NCI-H748 (cell line): Measurements from ENCODE around the gene KRT82.

Experiments used
- DNase-seq: peaks from one replicate; lab custom pipeline; 2025; ENCODE audit not compliant: unreplicated experiment; lab: John Stamatoyannopoulos, UW

Gene KRT82

DNA sequence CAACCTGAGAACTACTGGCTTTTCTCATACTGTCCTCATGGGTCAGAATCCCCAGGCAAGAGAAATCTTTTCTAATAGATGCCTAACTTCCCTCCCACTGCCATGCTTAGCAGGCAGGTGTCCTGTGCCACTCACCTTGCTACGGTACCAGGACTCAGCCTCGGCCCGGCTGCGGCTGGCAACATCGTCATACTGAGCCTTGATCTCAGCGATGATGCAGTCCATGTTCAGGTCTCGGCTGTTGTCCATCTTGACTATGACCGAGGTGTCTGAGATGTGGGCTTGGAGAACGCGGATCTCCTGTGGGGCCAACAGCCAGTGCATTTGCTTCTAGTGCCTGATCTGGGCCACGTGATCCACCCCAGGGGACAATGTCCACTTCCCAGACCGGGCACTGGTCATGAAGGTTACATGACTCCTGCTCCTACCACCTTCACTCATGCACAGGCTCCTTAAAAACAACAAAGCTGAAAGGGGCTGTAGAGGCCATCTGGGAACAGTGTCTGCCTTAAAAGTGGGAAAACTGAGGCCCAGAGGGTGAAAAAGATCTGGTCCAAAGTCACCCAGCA lies 42.9 kb downstream of the KRT82 start:
- no peak for DNase-seq

DNA sequence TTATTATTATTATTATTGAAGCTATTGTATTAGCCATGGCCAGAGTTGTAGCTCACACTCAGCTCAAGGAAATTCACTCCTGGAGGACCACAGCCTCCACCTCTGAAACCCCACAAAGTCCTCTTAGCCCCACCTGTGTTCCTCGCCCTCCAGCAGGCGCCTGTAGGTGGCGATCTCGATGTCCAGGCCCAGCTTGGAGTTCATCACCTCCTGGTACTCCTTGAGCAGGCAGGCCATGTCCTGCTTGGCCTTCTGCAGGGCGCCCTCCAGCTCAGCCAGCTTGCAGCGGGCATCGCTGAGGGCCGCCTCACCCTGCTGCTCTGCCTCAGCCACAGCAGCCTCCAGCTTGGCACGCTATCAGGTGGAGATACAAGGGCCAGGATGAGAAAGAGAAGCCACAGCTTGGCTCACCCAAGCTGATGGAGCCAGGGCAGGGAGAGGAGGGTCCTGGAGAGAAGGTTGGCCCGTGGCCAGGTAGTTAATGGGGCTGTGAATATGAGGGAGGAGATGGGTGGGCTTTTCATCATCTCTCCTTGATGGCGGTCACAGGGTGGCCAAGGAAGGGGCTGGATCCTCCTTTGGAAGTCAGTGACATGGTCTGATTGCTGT lies 43.9 kb downstream of the KRT82 start:
- DNase-seq: no peak

DNA sequence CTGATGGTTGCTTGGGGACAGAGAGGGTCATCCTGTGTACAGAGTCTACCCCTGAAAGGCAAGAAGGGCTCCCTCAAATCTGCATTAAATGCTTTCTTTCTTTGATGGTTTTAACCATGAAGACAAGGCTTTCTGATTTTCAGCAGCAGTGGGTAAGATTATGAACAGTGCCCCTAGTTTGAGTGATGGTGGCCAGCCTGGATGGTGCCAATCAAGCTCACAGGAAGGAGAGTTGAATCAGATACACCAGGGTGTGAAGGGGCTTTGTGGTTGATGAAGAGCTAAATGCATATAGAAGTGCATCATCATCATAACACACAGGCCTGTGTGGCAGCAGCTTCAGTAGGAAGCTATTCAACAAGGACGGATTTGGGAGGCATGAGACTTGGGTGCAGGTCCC lies 44.6 kb downstream of the KRT82 start:
- DNase-seq: no peak

DNA sequence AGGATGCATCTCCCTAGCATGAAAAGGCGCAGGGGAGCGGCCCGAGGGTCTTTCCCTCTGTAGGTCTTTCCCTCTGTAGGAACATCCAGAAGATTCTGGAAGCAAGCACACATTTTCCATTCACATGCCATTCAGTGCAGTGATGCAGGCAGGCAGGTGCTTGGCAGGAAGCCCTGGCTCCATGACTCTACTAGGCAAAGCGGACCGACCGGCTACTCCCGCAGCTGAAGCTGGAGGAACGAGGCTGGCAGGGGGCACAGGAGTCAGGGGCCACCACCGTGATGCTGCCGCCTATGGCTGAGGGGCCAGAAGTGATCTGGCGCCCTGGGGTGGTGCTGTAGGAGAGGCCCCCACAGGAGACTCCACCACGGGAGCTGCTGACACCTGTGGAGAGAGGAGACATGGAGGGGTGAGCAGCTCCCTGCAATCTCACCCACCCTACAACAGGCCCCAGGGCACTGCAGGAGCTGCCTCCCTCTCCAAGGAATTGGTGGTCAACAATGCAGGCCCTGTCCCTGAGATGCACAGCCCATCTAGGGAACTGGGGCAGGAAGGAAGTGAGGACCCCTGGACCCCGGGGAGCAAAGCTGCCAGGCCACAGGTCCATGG lies 45.4 kb downstream of the KRT82 start:
- no peak for DNase-seq

DNA sequence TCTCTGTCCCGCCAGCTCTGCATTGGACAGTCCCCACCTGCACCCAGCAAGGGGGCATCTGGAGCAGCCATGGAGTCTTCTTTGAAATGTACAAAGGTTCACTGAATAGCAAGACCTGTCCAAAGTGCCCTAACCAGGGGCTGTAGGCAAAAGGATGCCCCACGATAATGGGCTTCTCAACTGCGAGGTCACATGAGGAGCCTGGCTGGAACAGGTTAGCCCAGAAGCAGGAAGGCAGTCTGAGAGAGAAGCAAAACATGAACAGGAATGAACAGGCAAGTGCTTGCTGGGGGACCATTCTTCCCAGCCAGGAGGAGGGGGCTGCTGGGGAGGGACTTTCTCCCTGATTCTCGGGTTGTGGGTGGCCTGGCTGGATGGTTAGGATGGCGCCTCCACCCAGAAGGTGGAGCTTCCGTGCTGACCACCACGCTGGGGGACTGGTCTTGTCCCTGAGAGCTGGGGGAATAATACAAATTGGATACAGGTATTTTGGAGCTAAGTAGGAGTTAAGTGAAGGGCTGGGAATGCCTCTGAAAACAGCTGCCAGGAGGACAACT lies 46.0 kb downstream of the KRT82 start:
- DNase-seq: no peak

DNA sequence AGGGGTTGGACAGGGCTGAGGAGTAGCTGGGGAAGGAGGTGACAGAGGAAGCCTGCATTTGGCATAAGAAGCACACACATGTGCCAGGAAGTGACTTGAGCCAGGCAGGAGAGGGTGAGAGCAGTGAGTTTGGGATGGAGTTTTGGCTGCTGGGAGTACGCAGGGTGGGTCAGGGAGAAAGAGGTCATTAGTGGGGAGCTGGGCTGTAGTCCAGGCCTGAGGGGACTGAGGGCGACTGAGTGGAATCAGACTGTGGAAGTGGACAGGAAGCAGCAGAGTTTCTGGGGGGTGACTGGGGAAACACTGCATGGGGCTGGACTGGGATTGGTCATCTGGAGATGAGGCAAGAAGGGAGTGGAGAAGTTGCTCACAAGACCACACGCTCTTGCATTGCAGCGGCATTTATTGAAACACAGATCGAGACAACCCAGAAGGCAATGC lies 46.5 kb downstream of the KRT82 start:
- DNase-seq: no peak

DNA sequence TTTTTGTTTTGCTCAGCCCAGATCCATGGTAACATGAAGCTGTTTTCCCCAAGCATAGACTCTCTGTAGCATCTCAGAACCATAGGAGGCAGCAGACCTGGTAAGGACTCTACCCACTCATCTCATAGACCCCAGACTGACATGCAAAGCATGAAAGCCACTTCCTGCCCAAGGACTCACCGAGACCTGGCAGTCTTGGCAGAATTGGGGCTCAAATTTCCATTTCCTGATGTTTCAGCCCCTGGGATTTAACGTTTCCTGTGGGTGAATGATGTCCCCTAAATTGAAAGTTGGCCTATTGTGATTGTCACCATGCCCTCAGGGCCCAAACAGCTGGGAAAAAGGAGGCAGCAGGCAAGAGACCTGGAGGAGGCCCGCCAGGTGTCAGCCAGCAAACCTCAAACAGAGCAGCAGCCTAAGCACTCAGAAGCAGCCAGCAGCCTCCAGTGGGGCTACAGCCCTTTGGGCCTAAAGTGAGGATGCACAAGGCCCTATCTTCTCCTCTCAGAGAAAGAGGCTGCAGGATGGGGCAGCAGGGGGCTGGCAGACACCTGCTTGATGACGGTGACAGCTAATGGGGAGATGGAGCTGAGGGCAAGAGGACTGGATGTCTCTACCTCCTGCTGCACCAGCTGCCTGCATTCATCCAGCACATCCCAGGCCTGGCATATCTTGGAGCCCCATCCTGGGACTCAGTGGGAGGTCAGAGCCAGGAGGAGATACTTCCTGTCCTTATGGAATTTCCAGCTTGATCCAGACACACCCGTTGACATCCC lies 47.4 kb downstream of the KRT82 start:
- no peak for DNase-seq

DNA sequence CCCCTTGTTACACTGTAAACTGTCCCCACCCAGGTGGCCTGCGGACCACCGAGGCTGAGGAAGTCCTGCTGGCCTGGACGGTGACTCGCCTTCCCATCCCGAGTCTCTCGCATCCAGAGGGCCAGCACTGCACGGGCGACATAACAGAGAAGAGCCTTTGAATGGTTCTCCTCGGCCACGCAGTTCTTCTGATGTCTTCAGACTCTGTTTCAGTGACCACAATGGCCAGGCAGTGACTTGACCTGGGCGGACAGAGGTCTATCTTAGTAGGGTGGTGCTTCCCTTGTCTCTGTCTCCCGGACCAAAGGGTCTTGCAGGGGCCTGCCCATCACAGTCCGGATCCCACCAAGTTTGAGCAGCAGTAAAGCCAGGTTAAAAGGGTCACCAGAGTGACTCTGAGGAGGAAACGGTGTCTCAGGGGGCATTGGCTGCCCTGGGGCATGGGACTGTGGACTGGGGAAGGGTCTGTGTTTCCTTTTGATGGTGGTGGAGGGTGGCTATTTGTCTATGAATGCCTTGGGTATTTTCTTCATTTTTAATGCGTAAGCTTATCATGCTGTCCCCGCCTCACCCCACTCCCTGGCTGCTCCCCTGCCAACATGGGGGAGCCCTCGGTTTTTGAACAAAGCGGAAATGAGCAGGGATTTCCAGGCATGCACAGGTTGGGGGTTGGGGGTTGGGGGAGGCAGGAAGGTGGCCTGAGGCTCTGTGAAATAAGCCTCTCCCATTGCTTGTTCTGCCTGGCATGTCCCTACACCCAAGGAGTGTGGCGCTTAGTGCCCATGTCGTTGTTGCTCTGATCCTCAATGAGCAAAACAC lies 49.2 kb downstream of the KRT82 start:
- no peak for DNase-seq

DNA sequence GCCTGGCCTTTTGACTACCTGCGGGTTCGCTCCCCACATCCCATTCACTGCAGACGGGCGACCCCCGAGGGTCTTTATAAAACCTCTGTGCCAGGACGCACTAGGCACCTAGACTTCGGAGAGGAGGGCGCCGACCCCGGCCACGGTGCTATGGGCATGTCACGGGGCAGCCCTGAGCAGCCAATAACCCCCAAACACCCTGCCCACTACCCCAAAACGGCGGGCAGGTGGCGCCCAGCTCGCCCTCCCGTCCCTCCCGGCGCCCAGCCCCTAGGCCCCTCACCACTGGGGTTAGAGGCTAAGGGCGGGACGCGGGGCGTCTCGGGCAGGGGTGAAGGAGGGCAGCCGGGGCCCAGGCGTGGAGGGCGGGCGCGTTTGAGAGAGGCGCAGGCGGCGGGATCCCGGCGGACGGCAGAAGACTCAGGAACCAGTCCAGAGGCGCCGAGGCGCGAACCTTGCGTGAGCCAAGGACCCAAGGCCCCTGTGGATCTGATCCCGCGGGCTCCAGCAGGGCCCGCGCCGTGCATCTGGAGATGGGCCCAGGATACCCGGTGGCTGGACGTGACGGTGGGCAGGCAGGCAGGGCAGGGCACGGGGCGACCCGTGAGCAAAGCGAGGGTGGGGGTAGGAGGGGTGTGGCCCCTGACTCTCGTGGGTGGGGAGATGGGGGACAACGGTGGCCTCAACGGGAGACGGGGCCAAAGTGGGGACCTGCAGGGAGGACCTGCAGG lies 49.9 kb downstream of the KRT82 start:
- DNase-seq: no peak

DNA sequence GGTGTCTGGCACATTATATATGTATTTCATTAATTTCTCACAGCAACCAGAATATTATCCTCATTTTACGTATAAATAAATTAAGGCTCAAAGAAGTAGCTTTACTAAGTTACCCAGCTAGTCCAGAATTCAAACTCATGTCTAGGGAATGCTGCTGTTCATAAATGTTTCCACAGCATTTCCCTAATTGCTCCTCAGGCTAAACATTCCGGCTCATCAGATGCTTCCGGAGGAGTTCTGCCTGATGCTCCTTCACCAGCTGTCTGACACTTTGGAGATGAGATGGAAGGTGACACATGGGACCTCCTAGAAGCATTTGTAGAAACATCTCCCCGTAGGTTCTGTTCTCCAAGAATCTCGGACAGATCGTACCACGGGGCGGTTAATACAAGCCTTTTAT lies 51.0 kb downstream of the KRT82 start:
- no peak for DNase-seq

DNA sequence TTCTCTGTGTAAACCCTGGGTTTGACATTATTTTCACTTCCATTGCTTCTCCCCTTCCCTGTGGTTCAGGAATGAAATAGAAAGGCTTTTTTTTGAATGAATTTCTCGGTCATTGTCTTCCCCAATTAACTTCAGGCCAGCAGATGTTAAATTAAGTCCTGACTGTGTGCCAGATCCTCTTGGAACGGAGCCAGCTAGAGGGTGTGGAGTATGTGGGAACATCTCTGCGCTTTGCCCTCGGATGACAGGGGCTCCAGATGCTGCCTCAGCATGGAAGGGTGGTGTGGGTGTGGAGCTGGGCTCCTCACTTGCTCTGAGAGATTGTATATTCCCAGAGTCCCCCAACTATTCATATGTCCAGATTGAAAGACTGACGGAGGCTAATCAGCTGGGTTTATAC lies 51.9 kb downstream of the KRT82 start:
- DNase-seq: peak; percentile 83

DNA sequence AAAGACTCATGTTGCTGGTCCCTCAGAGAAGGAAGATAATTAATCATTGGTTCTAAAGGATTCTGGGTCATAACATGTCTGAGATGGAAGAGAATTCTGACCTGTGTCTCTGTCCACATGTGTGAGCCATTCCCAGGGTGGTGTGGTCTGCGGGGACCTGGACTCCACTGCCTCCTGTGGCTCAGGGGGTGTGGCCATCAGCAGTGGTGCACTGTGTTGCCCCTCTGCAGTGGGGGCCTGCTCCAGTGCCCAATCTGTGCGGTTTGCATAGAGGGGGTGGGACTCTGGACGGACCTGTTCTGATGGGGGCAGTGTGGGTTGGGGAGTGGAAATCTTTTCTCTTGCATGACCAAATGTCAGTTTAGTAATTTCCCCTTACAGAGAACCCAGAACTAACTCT lies 52.4 kb downstream of the KRT82 start:
- DNase-seq: peak; percentile 46

DNA sequence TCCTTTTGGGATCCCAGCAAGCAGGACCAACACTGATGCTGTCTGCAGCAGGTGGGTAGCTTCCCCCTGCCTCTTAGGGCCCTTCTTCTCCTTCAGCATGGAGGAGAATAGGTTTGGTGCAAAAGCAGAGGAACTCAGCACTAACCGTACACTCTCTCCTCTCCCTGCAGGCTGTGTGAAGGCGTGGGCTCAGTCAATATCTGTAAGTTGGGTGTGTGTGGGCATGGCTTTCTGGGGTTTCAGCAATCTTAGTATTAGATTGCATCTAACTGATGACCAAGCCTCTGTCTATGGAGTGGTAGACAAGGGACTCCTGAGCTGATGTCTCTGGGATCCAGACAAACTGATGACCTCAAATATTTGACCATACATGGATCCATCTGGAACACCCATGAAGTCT lies 53.2 kb downstream of the KRT82 start:
- DNase-seq: no peak

DNA sequence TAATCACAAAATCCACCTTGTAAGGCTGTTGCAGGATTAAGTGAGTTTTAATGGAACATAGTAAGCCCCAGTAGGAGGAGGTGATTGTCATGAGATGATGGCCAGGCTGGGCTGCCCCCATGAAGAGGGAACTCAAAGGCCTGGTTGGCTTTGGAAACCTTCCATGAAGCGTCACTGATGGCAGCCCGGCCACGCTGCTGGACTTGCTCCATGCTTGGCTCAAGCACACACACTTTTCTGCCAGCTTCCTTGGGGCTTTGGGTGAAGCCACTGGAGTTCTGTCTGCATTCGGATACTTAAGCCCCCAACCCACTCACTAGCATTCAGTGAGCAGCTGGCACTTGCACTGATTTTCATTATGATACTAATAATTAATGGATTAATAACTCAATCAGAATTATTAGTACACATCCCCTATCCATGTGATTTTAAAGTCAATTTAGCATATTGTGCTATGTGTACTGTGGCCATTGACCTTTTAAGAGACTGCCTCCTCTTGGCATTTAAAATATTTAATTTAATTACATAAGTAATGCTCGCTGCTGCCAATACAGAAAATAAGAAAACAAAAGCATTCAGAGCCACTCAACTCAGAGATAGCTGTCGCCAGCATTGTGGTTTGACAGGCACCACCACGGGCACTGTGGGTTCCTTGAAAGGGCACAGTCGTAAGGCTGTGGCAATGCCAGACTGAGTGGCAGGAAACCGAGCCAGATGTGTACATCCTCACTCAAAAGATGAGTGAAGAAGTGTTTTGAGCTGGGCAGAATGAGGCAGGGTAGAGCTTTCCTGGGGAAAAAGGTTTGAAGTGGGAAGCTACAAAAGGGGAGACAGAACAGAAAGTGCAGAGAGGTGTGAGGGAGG lies 54.7 kb downstream of the KRT82 start:
- no peak for DNase-seq

DNA sequence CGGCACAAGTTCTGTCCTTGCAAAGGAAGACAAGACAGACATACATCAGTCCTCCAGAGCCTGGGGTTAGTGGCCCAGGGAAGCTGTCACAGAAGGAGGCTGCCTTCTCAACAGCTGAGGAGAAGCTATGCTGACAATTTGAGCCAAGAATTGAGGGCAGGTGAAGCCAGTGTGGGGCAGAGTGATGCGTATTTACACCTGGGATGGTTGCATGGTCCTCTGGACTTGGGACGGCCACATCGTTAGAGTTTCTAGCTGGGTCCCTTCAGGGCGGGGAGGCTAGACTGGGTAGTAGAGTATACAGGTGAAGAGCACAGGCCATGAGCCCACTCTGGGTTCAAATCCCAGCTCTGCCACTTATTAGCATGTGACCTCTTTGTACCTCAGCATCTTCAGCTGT lies 55.3 kb downstream of the KRT82 start:
- DNase-seq: no peak

DNA sequence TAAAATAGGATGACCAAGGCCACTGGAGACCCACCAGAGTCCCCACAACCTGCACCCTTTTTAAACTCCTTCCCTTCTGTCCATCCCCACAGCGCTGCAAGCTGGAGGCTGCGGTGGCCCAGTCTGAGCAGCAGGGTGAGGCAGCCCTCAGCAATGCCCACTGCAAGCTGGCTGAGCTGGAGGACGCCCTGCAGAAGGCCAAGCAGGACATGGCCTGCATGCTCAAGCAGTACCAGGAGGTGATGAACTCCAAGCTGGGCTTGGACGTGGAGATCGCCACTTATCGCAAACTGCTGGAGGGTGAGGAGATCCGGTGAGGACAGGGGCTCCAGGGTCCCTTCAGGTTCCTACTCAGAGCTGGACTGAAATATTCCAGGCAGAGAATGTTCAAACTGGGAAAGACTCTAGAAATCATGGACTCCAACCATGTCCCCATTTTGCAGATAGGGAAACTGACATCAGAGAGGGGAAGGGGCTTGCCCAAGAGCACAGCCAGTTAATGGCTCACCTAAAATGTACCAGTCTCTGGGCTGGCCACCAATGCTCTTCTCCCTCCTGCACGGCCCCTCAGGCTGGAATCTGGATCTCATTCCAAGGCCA lies 56.0 kb downstream of the KRT82 start:
- DNase-seq: no peak

DNA sequence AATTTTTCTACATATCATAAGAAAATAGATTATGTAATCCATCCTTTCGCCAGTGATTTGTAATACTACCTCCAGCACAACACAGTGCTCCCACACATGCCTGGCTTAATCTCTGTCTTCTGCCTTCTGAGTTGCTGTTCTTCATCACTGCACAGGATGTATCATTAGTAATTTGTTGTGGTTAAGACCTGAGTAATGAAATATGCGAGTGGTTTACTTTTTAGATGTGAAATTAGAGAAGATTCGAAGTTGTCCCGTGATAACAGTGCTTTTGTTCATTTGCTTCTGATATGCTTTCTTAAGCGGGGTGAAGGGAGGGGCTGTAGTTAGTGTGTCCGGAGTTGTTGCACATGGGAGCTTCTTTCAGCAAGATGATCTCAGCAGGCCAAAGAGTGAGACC lies 56.9 kb downstream of the KRT82 start:
- DNase-seq: no peak

DNA sequence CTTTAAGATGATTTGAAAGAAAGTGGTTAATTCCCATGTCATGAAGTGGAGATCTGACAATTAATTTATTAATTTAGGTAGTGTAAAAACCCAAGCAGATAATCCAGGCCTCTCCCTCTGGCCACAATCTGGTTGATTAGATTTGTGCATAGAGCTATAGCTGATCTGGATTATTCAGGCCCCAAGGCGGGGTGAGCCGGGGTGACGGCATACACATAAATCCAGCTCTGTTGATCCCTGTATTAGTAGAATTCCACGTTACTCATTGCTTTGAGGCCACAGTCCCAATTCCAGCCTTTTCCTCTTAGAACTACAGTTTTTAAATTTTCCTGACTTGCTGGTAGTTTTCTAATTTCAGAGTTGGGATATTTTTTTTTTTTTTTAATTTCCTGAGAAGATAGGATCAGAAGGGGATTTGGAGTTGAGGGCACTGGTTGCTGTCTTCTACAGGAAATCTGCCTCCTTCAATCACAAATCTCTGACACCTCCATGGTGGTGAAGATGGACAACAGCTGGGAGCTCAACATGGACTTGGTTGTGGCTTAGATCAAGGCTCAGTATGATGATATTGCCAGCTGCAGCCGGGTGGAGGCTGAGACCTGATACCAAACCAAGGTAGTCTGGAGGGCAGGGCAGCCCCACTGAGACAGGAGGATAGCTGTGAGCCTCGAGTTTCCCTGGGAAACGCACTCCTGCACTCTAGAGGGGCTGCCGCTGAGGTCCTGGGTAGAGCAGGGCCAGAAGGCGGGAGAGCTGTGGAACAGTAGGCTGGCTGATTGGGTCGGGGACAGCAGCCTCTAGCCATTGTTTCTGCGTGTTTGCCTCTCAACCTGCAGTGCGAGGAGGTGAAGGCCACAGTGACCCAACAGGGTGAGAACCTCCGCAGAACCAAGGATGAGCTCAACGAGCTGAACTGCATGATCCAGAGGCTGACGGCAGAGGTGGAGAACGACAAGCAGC lies 58.3 kb downstream of the KRT82 start:
- DNase-seq: no peak
